ENCODE results near the gene DUSP7. TPM values are rescaled to one million over a fixed set of nuclear protein-coding genes. Genes with fewer than 3 reads are reported as not detected.
"Not testable (repeated sequence)": the region's sequence is repeated elsewhere in the genome, so short reads cannot be mapped to it uniquely, and the experiment has no call there.

DUSP7 gene
- total RNA-seq, 1 experiment from 2014 or later: 1.1 TPM

GRCh38 chr3:52039426-52039825, 16.9 kb downstream of the DUSP7 start:
- no peak for DNase-seq (ENCODE audit: low read depth)
- in situ Hi-C loops (cut with HindIII; ENCODE audit: low pct_unique_long_range_greater_than_20kb, low sequenced_read_pairs): no loop called here

GRCh38 chr3:52038227-52038626, 18.1 kb downstream of the DUSP7 start:
- DNase-seq (ENCODE audit: low read depth): no peak

GRCh38 chr3:52037291-52037690, 19.1 kb downstream of the DUSP7 start:
- in situ Hi-C loops (cut with HindIII; ENCODE audit: low pct_unique_long_range_greater_than_20kb, low sequenced_read_pairs): no loop called here
- no peak for DNase-seq (ENCODE audit: low read depth)

More at GRCh38 chr3:52038227-52038626, 18.1 kb downstream of the DUSP7 start:
- in situ Hi-C loops (cut with HindIII; ENCODE audit: low pct_unique_long_range_greater_than_20kb, low sequenced_read_pairs): no loop called here

- no peak for DNase-seq (ENCODE audit: low read depth)
- in situ Hi-C loops (cut with HindIII; ENCODE audit: low pct_unique_long_range_greater_than_20kb, low sequenced_read_pairs): no loop called here
Observed at GRCh38 chr3:52036829-52037228, 19.5 kb downstream of the DUSP7 start.

GRCh38 chr3:52036222-52036694, 20.1 kb downstream of the DUSP7 start:
- in situ Hi-C loops (cut with HindIII; ENCODE audit: low pct_unique_long_range_greater_than_20kb, low sequenced_read_pairs): no loop called here
- DNase-seq (ENCODE audit: low read depth): no peak

GRCh38 chr3:52034651-52035050, 21.7 kb downstream of the DUSP7 start:
- in situ Hi-C loops (cut with HindIII; ENCODE audit: low pct_unique_long_range_greater_than_20kb, low sequenced_read_pairs): no loop called here
- no peak for DNase-seq (ENCODE audit: low read depth)

GRCh38 chr3:52034212-52034611, 22.2 kb downstream of the DUSP7 start:
- in situ Hi-C loops (cut with HindIII; ENCODE audit: low pct_unique_long_range_greater_than_20kb, low sequenced_read_pairs): no loop called here
- DNase-seq (ENCODE audit: low read depth): no peak

- in situ Hi-C loops (cut with HindIII; ENCODE audit: low pct_unique_long_range_greater_than_20kb, low sequenced_read_pairs); DNase-seq (ENCODE audit: low read depth): not testable (repeated sequence)
Observed at GRCh38 chr3:52033748-52034147, 22.6 kb downstream of the DUSP7 start.

GRCh38 chr3:52032702-52033408, 23.5 kb downstream of the DUSP7 start:
- in situ Hi-C loops (cut with HindIII; ENCODE audit: low pct_unique_long_range_greater_than_20kb, low sequenced_read_pairs): no loop called here
- no peak for DNase-seq (ENCODE audit: low read depth)

GRCh38 chr3:52031896-52032295, 24.5 kb downstream of the DUSP7 start:
- in situ Hi-C loops (cut with HindIII; ENCODE audit: low pct_unique_long_range_greater_than_20kb, low sequenced_read_pairs): no loop called here

GRCh38 chr3:52030714-52031310, 25.6 kb downstream of the DUSP7 start:
- in situ Hi-C loops (cut with HindIII; ENCODE audit: low pct_unique_long_range_greater_than_20kb, low sequenced_read_pairs): no loop called here
- no peak for DNase-seq (ENCODE audit: low read depth)

More at GRCh38 chr3:52031896-52032295, 24.5 kb downstream of the DUSP7 start:
- no peak for DNase-seq (ENCODE audit: low read depth)

GRCh38 chr3:52029535-52029934, 26.8 kb downstream of the DUSP7 start:
- DNase-seq (ENCODE audit: low read depth): no peak
- in situ Hi-C loops (cut with HindIII; ENCODE audit: low pct_unique_long_range_greater_than_20kb, low sequenced_read_pairs): no loop called here

GRCh38 chr3:52029053-52029452, 27.3 kb downstream of the DUSP7 start:
- in situ Hi-C loops (cut with HindIII; ENCODE audit: low pct_unique_long_range_greater_than_20kb, low sequenced_read_pairs): no loop called here
- no peak for DNase-seq (ENCODE audit: low read depth)

GRCh38 chr3:52028572-52028971, 27.8 kb downstream of the DUSP7 start:
- DNase-seq (ENCODE audit: low read depth): no peak
- in situ Hi-C loops (cut with HindIII; ENCODE audit: low pct_unique_long_range_greater_than_20kb, low sequenced_read_pairs): no loop called here

GRCh38 chr3:52026041-52026440, 30.3 kb downstream of the DUSP7 start:
- in situ Hi-C loops (cut with HindIII; ENCODE audit: low pct_unique_long_range_greater_than_20kb, low sequenced_read_pairs): no loop called here

GRCh38 chr3:52025453-52025852, 30.9 kb downstream of the DUSP7 start:
- no peak for DNase-seq (ENCODE audit: low read depth)
- in situ Hi-C loops (cut with HindIII; ENCODE audit: low pct_unique_long_range_greater_than_20kb, low sequenced_read_pairs): no loop called here

More at GRCh38 chr3:52026041-52026440, 30.3 kb downstream of the DUSP7 start:
- no peak for DNase-seq (ENCODE audit: low read depth)

- DNase-seq (ENCODE audit: low read depth): no peak
- in situ Hi-C loops (cut with HindIII; ENCODE audit: low pct_unique_long_range_greater_than_20kb, low sequenced_read_pairs): no loop called here
Observed at GRCh38 chr3:52024765-52025452, 31.5 kb downstream of the DUSP7 start.

- no peak for DNase-seq (ENCODE audit: low read depth)
- in situ Hi-C loops (cut with HindIII; ENCODE audit: low pct_unique_long_range_greater_than_20kb, low sequenced_read_pairs): no loop called here
Observed at GRCh38 chr3:52023860-52024764, 32.3 kb downstream of the DUSP7 start.

Data from Caki2 (cell line).